ENCODE results near the gene STX17.

DNA sequence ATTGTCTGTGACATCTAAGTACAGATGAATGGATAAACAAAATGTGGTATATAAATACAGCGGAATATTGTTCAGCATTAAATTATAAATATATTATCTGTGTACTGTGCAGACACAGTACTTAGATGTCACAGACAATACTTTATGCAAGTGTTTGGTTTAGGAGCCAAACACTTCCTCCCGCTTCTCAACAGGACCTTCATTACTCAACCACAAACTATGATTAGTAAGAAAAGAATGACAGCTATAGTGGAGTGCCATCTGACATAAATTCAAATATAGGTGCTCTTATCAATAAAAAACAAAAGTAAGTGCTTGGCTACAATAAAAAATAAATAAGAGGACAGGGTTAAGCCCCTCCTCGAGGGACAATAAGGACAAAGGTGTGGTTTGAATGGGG, 38.9 kb upstream of the STX17 start:
- TF ChIP-seq POLR2A (IDR thresholded peaks at IDR 0.05): no peak
- TF ChIP-seq, protein P1, sequence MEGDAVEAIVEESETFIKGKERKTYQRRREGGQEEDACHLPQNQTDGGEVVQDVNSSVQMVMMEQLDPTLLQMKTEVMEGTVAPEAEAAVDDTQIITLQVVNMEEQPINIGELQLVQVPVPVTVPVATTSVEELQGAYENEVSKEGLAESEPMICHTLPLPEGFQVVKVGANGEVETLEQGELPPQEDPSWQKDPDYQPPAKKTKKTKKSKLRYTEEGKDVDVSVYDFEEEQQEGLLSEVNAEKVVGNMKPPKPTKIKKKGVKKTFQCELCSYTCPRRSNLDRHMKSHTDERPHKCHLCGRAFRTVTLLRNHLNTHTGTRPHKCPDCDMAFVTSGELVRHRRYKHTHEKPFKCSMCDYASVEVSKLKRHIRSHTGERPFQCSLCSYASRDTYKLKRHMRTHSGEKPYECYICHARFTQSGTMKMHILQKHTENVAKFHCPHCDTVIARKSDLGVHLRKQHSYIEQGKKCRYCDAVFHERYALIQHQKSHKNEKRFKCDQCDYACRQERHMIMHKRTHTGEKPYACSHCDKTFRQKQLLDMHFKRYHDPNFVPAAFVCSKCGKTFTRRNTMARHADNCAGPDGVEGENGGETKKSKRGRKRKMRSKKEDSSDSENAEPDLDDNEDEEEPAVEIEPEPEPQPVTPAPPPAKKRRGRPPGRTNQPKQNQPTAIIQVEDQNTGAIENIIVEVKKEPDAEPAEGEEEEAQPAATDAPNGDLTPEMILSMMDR (IDR thresholded peaks at IDR 0.05): no peak

Measured in thyroid gland (tissue), 4 donors.